ENCODE data around the gene USP7. TPM values are rescaled to one million over a fixed set of nuclear protein-coding genes. Genes with fewer than 3 reads are reported as not detected.

USP7 gene
- total RNA-seq, 1 donor from 2014 or later, result 87.5 TPM

GRCh38 chr16:8948831-8949230 is 14.9 kb downstream of the USP7 start:
- no peak for TF ChIP-seq CTCF (IDR thresholded peaks at IDR 0.05)
- H3K27ac ChIP-seq, result no peak overlapping the region
- no peaks in the 10 kb centered on the region for H3K9me3 ChIP-seq
- peaks cover 72% of the 10 kb centered on the region for H3K4me1 ChIP-seq
- H3K4me3 ChIP-seq, result no peak overlapping the region
- no peaks in the 10 kb centered on the region for H3K27me3 ChIP-seq
- H3K36me3 ChIP-seq, result no peaks in the 10 kb centered on the region
- DNase-seq (no peak), ATAC-seq (no peak)
- intact Hi-C loops (cut with DNase I), result no loop called here

- no peak for TF ChIP-seq CTCF (IDR thresholded peaks at IDR 0.05)
- no peaks in the 10 kb centered on the region for H3K36me3 ChIP-seq
- intact Hi-C loops (cut with DNase I), result no loop called here
- H3K9me3 ChIP-seq, result no peaks in the 10 kb centered on the region
- ATAC-seq (no peak), DNase-seq (no peak)
- H3K27me3 ChIP-seq, result no peaks in the 10 kb centered on the region
- no peak overlapping the region for H3K4me3 ChIP-seq
- peaks cover 76% of the 10 kb centered on the region for H3K4me1 ChIP-seq
- H3K27ac ChIP-seq, result no peak overlapping the region
Observed at GRCh38 chr16:8948069-8948593, 15.6 kb downstream of the USP7 start.

GRCh38 chr16:8946544-8946943 is 17.2 kb downstream of the USP7 start:
- no peak for TF ChIP-seq CTCF (IDR thresholded peaks at IDR 0.05)
- no peaks in the 10 kb centered on the region for H3K36me3 ChIP-seq
- no peaks in the 10 kb centered on the region for H3K9me3 ChIP-seq
- H3K4me1 ChIP-seq, result peaks cover 77% of the 10 kb centered on the region
- intact Hi-C loops (cut with DNase I), result no loop called here
- H3K4me3 ChIP-seq, result no peak overlapping the region
- H3K27ac ChIP-seq, result no peak overlapping the region
- ATAC-seq (peak; percentile 37), DNase-seq (no peak)
- H3K27me3 ChIP-seq, result no peaks in the 10 kb centered on the region

- ATAC-seq (no peak), DNase-seq (no peak)
- Histone ChIP-seq H3K9me3 (no peaks in the 10 kb centered on the region), H3K4me3 (no peak overlapping the region), H3K27me3 (no peaks in the 10 kb centered on the region), H3K4me1 (peaks cover 69% of the 10 kb centered on the region), H3K36me3 (no peaks in the 10 kb centered on the region), H3K27ac (no peak overlapping the region)
- TF ChIP-seq CTCF (IDR thresholded peaks at IDR 0.05), result no peak
- intact Hi-C loops (cut with DNase I), result no loop called here
Observed at GRCh38 chr16:8945626-8946296, 17.9 kb downstream of the USP7 start.

- no peak for TF ChIP-seq CTCF (IDR thresholded peaks at IDR 0.05)
- H3K4me1 ChIP-seq, result peaks cover 57% of the 10 kb centered on the region
- H3K27me3 ChIP-seq, result no peaks in the 10 kb centered on the region
- H3K36me3 ChIP-seq, result no peaks in the 10 kb centered on the region
- H3K27ac ChIP-seq, result no peak overlapping the region
- H3K4me3 ChIP-seq, result no peak overlapping the region
- DNase-seq (no peak), ATAC-seq (peak; percentile 32)
- intact Hi-C loops (cut with DNase I), result no loop called here
- H3K9me3 ChIP-seq, result no peaks in the 10 kb centered on the region
Observed at GRCh38 chr16:8943966-8944759, 19.5 kb downstream of the USP7 start.

Data from upper lobe of right lung (tissue), 1 donor.